Measurements from ENCODE around the gene TTYH1. TPM values are rescaled to one million over a fixed set of nuclear protein-coding genes. Genes with fewer than 3 reads are reported as not detected.

Gene TTYH1
- total and polyA plus RNA-seq, 7 experiments from 2014 or later = 0.10 to 1.8 (median 0.32) TPM; not detected in 3

DNA sequence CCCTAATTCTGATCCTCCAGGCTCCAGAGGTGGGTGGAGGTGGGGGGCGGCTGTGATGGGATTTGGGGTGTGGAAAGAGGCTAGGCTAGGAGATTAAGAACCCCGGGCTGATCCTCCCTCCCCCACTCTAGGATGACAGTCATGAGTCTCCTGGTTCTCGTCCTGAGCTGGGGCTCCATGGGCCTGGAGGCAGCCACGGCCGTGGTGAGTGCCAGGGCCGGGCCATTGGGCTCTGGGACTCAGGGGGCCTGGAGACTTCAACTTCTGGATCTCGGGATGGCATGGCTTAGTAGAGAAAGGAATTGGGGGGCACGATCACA is 13.9 kb downstream of the TTYH1 start:
- Histone ChIP-seq H3K4me3 (ENCODE audit: low read length) (no peak overlapping the region), H3K27ac (ENCODE audit: low read depth, low read length) (no peak overlapping the region), H3K4me1 (ENCODE audit: control insufficient read depth in 2 of 2, insufficient read depth in 2 of 2, low read length in 2 of 2) (peaks cover 0 to 4% of the 10 kb centered on the region in 2 donors), H3K27me3 (ENCODE audit: control insufficient read depth in 2 of 2, insufficient read depth in 2 of 2, low read length in 2 of 2) (no peaks in the 10 kb centered on the region), H3K9me3 (ENCODE audit: control insufficient read depth in 2 of 3, low read length in 3 of 3) (no peaks in the 10 kb centered on the region), H3K36me3 (ENCODE audit: control insufficient read depth in 2 of 3, insufficient read depth in 3 of 3, low read length in 3 of 3) (no peaks in the 10 kb centered on the region)
- ChIA-PET CTCF (no interaction called here), POLR2A (no interaction called here)
- peaks cover 0 to 29% (median 18%) of the 10 kb centered on the region in 5 donors for H3K27me3 Mint-ChIP-seq
- peak overlapping the region in 3 of 10 donors; percentile 14 to 82 (median 51) for H3K4me3 Mint-ChIP-seq
- no peaks in the 10 kb centered on the region for H3K36me3 Mint-ChIP-seq
- peaks cover 5 to 13% (median 11%) of the 10 kb centered on the region in 7 donors for H3K4me1 Mint-ChIP-seq
- no peak for ATAC-seq
- intact Hi-C loops (cut with micrococcal nuclease) = no loop called here
- no peaks in the 10 kb centered on the region for H3K9me3 Mint-ChIP-seq
- no peak for DNase-seq
- H3K27ac Mint-ChIP-seq = peak overlapping the region in 1 of 9 donors; percentile 86

DNA sequence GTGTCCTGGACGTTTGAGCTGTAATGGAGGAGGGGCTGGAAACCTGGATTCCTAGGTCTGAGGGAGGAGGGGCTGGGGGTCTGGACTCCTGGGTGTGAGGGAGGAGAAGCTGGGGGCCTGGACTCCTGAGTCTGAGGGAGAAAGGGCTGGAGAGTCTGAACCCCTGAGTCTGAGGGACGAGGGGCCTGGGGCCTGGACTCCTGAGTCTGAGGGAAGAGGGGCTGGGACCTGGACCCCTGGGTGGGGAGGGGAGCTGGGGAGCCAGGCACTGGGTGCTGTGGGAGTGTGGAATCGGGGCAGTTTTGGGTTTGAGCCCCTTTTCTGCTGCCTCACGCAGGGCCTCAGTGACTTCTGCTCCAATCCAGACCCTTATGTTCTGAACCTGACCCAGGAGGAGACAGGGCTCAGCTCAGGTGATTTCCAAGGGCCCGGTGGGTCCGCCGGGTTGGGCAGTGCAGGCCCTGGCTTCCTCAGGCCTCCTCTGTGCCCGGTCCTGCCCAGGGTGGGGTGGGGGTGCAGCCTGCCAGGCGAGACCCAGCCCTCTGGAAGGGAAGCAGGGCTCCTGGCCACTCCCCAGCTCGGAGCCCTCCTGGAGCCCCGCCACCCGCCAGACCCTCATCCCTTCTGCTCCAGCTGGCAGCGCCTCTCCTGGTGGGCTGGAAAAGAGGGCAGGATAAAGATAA is 14.4 kb downstream of the TTYH1 start:
- Mint-ChIP-seq H3K27me3 (peaks cover 0 to 26% (median 15%) of the 10 kb centered on the region in 5 donors), H3K36me3 (no peaks in the 10 kb centered on the region), H3K4me1 (peaks cover 8 to 18% (median 16%) of the 10 kb centered on the region in 7 donors), H3K9me3 (no peaks in the 10 kb centered on the region), H3K4me3 (peak overlapping the region in 5 of 10 donors; percentile 14 to 82 (median 54)), H3K27ac (peak overlapping the region in 1 of 9 donors; percentile 86)
- Histone ChIP-seq H3K4me3 (ENCODE audit: low read length) (no peak overlapping the region), H3K36me3 (ENCODE audit: control insufficient read depth in 2 of 3, insufficient read depth in 3 of 3, low read length in 3 of 3) (no peaks in the 10 kb centered on the region), H3K4me1 (ENCODE audit: control insufficient read depth in 2 of 2, insufficient read depth in 2 of 2, low read length in 2 of 2) (peaks cover 0 to 9% of the 10 kb centered on the region in 2 donors), H3K9me3 (ENCODE audit: control insufficient read depth in 2 of 3, low read length in 3 of 3) (no peaks in the 10 kb centered on the region), H3K27me3 (ENCODE audit: control insufficient read depth in 2 of 2, insufficient read depth in 2 of 2, low read length in 2 of 2) (no peaks in the 10 kb centered on the region), H3K27ac (ENCODE audit: low read depth, low read length) (no peak overlapping the region)
- DNase-seq (peak in 1 of 9 donors; percentile 7), ATAC-seq (no peak)
- ChIA-PET POLR2A (interaction anchor here (1.0 kb wide), 1 partner anchor 9 kb away, joined by 3 read pairs; no protein-coding TSS in a partner anchor), CTCF (no interaction called here)
- intact Hi-C loops (cut with micrococcal nuclease) = no loop called here

DNA sequence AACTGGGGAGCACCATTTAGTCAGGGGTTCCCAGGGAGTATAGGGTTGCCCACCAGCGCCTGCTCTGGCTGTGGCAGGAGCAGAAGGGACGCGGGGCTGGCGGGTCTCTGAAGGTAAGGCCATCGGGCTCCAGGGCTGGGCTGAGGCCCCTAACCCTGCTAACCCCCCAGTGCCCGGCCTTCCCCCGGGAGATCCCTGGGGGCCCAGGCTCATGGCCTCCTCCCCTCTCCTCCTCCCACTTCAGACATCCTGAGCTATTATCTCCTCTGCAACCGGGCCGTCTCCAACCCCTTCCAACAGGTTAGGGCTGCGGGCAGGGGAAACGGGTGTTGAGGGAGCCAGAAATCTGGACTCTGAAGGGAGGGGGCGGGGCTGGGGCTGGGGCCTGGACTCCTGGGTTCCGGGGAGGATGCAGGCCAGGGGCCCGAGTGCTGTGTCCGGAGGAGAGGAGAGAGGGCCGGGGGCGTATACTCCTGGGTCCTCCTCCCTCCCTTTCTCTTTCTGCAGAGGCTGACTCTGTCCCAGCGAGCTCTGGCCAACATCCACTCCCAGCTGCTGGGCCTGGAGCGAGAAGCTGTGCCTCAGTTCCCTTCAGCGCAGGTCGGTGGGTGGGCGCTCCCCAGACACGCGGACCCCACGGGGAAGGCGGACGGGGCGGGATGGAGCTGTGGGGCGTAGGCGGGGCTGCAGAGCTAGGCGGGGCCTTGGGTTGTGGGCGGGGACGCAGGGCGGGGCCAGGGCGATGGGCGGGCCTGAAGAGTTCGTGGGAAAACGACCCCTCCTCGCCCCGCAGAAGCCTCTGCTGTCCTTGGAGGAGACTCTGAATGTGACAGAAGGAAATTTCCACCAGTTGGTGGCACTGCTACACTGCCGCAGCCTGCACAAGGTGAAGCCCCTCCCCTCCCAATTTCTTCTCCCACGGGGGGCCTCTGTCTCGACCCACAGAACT is 15.3 kb downstream of the TTYH1 start:
- Mint-ChIP-seq H3K27ac (peak overlapping the region in 3 of 9 donors; percentile 24 to 63 (median 59)), H3K9me3 (no peaks in the 10 kb centered on the region), H3K4me3 (peak overlapping the region; percentile 45 to 84 (median 66)), H3K27me3 (peaks cover 0 to 23% (median 12%) of the 10 kb centered on the region in 5 donors), H3K36me3 (peaks cover 0 to 4% (median 0%) of the 10 kb centered on the region in 5 donors), H3K4me1 (peaks cover 12 to 24% (median 21%) of the 10 kb centered on the region in 7 donors)
- Histone ChIP-seq H3K4me1 (ENCODE audit: control insufficient read depth in 2 of 2, insufficient read depth in 2 of 2, low read length in 2 of 2) (peaks cover 0 to 10% of the 10 kb centered on the region in 2 donors), H3K4me3 (ENCODE audit: low read length) (no peak overlapping the region), H3K27me3 (ENCODE audit: control insufficient read depth in 2 of 2, insufficient read depth in 2 of 2, low read length in 2 of 2) (no peaks in the 10 kb centered on the region), H3K27ac (ENCODE audit: low read depth, low read length) (no peak overlapping the region), H3K36me3 (ENCODE audit: control insufficient read depth in 2 of 3, insufficient read depth in 3 of 3, low read length in 3 of 3) (no peaks in the 10 kb centered on the region), H3K9me3 (ENCODE audit: control insufficient read depth in 2 of 3, low read length in 3 of 3) (no peaks in the 10 kb centered on the region)
- intact Hi-C loops (cut with micrococcal nuclease) = no loop called here
- peak; percentile 87 for ATAC-seq
- DNase-seq = peak in 7 of 9 donors; percentile 22 to 60 (median 33)
- ChIA-PET CTCF (no interaction called here), POLR2A (interaction anchor here (1.0 kb wide), 1 partner anchor 10 kb away, joined by 3 read pairs; no protein-coding TSS in a partner anchor)

DNA sequence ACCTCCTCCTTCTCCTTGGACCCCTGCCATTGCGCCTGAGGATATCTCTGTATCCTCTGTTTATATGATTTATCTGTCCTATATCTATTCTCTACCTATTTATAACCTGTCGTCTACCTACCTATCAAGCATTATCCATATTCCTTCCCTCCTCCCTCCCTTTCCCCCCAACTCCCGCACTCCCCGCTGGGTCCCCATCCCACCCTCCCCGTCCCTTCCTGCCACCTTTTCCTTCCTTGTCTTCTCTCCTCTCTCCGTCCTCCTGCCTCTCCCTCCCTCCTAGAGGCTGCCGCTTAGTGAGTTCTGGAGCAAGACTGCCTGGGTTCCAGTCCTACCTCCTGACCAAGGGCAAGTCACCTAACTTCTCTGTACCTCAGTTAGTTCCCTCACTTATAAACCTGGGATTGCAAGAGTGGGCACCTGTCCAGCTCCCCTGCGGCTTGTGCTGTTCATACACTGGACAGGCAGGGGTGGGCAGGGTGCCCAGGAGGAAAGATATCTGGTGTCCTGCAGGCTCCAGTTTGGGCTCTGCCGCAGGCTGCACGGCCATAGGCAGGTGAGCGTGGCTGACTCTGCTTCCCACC is 16.1 kb downstream of the TTYH1 start:
- Histone ChIP-seq H3K36me3 (ENCODE audit: control insufficient read depth in 2 of 3, insufficient read depth in 3 of 3, low read length in 3 of 3) (no peaks in the 10 kb centered on the region), H3K27ac (ENCODE audit: low read depth, low read length) (no peak overlapping the region), H3K9me3 (ENCODE audit: control insufficient read depth in 2 of 3, low read length in 3 of 3) (no peaks in the 10 kb centered on the region), H3K27me3 (ENCODE audit: control insufficient read depth in 2 of 2, insufficient read depth in 2 of 2, low read length in 2 of 2) (no peaks in the 10 kb centered on the region), H3K4me1 (ENCODE audit: control insufficient read depth in 2 of 2, insufficient read depth in 2 of 2, low read length in 2 of 2) (peaks cover 0 to 10% of the 10 kb centered on the region in 2 donors), H3K4me3 (ENCODE audit: low read length) (no peak overlapping the region)
- H3K4me1 Mint-ChIP-seq = peaks cover 13 to 25% (median 21%) of the 10 kb centered on the region in 7 donors
- ChIA-PET POLR2A (interaction anchor here (1.2 kb wide), 1 partner anchor 17 kb away, joined by 3 read pairs; no protein-coding TSS in a partner anchor), CTCF (no interaction called here)
- no peaks in the 10 kb centered on the region for H3K9me3 Mint-ChIP-seq
- peak overlapping the region in 4 of 9 donors; percentile 24 to 63 (median 46) for H3K27ac Mint-ChIP-seq
- DNase-seq (peak in 1 of 9 donors; percentile 3), ATAC-seq (no peak)
- H3K27me3 Mint-ChIP-seq = peaks cover 0 to 16% (median 5%) of the 10 kb centered on the region in 5 donors
- peaks cover 0 to 4% (median 0%) of the 10 kb centered on the region in 5 donors for H3K36me3 Mint-ChIP-seq
- intact Hi-C loops (cut with micrococcal nuclease) = no loop called here
- peak overlapping the region; percentile 32 to 84 (median 66) for H3K4me3 Mint-ChIP-seq

DNA sequence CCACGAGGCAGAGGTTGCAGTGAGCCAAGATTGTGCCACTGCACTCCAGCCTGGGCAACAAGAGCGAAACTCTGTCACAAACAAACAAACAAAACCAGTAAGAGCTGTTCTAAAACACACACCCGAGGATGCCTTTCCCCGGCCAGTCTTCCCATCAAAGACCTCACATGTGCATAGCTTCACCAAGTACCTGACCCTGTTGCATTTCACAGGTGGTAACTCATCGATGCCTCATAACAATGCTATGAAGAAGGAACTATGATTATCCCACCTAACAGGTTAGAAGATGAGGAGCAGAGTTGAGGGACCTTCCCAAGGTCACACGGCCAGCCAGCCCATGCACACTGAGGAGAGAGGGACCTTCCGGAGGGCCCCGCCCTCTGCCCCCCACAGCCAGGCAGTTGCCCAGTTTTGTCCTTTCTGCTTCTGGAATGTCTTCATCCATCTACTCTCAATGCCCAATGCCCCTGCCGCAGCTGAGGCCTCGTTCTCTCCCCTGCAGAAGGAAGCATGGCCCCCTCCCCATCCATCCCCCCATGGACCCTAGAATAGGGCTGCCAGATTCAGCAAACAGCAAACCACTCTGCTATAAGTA is 17.0 kb downstream of the TTYH1 start:
- H3K27me3 Mint-ChIP-seq = peaks cover 0 to 13% (median 0%) of the 10 kb centered on the region in 5 donors
- H3K27me3 ChIP-seq (ENCODE audit: control insufficient read depth in 2 of 2, insufficient read depth in 2 of 2, low read length in 2 of 2) = no peaks in the 10 kb centered on the region
- ATAC-seq (no peak), DNase-seq (peak in 1 of 9 donors; percentile 4)
- H3K4me1 Mint-ChIP-seq = peaks cover 15 to 32% (median 22%) of the 10 kb centered on the region in 7 donors
- no peaks in the 10 kb centered on the region for H3K9me3 Mint-ChIP-seq
- POLR2A ChIA-PET = interaction anchor here (1.2 kb wide), 1 partner anchor 16 kb away, joined by 3 read pairs; no protein-coding TSS in a partner anchor
- H3K36me3 Mint-ChIP-seq = peaks cover 0 to 4% (median 0%) of the 10 kb centered on the region in 5 donors
- H3K27ac Mint-ChIP-seq = peak overlapping the region in 1 of 9 donors; percentile 14
- intact Hi-C loops (cut with micrococcal nuclease) = no loop called here
- H3K9me3 ChIP-seq (ENCODE audit: control insufficient read depth in 2 of 3, low read length in 3 of 3) = no peaks in the 10 kb centered on the region
- H3K27ac ChIP-seq (ENCODE audit: low read depth, low read length) = no peak overlapping the region
- peaks cover 0 to 10% of the 10 kb centered on the region in 2 donors for H3K4me1 ChIP-seq (ENCODE audit: control insufficient read depth in 2 of 2, insufficient read depth in 2 of 2, low read length in 2 of 2)
- CTCF ChIA-PET = interaction anchor here (1.0 kb wide), 1 partner anchor 41 kb away, joined by 3 read pairs; no protein-coding TSS in a partner anchor
- H3K4me3 Mint-ChIP-seq = no peak overlapping the region
- no peak overlapping the region for H3K4me3 ChIP-seq (ENCODE audit: low read length)
- no peaks in the 10 kb centered on the region for H3K36me3 ChIP-seq (ENCODE audit: control insufficient read depth in 2 of 3, insufficient read depth in 3 of 3, low read length in 3 of 3)

DNA sequence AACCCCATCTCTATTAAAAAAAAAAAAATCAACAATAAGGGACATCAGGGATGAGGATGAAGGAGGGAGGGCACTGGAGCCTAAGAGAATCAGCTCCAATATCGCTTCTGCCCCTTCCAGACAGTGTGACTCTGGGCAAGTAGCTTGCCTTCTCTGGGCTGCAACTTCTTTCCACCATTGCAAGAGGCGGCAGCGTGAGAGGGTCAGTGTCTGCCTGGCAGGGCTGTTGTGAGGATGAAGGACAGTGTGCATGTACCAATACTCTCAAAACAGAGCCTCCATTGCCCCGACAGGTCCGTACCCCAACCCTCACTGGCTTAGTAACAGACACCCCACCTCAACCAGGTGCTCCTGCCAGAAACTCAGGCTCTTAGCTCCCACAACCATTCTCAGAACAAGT is 18.4 kb downstream of the TTYH1 start:
- peaks cover 0 to 10% of the 10 kb centered on the region in 2 donors for H3K4me1 ChIP-seq (ENCODE audit: control insufficient read depth in 2 of 2, insufficient read depth in 2 of 2, low read length in 2 of 2)
- ChIA-PET POLR2A (interaction anchor here (0.6 to 1.2 kb wide), 3 partner anchors 11 to 83 kb away, joined by 3 to 4 read pairs (median 3); partner anchors contain the start of gene LENG8), CTCF (no interaction called here)
- ATAC-seq (no peak), DNase-seq (no peak)
- Mint-ChIP-seq H3K4me1 (peaks cover 15 to 36% (median 27%) of the 10 kb centered on the region in 7 donors), H3K9me3 (no peaks in the 10 kb centered on the region), H3K36me3 (peaks cover 0 to 4% (median 0%) of the 10 kb centered on the region in 5 donors), H3K4me3 (no peak overlapping the region), H3K27ac (peak overlapping the region in 2 of 9 donors; percentile 10 to 53), H3K27me3 (peaks cover 0 to 13% (median 0%) of the 10 kb centered on the region in 5 donors)
- H3K27ac ChIP-seq (ENCODE audit: low read depth, low read length) = no peak overlapping the region
- intact Hi-C loops (cut with micrococcal nuclease) = no loop called here
- peaks cover 0 to 3% (median 0%) of the 10 kb centered on the region in 3 experiments for H3K36me3 ChIP-seq (ENCODE audit: control insufficient read depth in 2 of 3, insufficient read depth in 3 of 3, low read length in 3 of 3)
- H3K27me3 ChIP-seq (ENCODE audit: control insufficient read depth in 2 of 2, insufficient read depth in 2 of 2, low read length in 2 of 2) = no peaks in the 10 kb centered on the region
- no peak overlapping the region for H3K4me3 ChIP-seq (ENCODE audit: low read length)
- no peaks in the 10 kb centered on the region for H3K9me3 ChIP-seq (ENCODE audit: control insufficient read depth in 2 of 3, low read length in 3 of 3)
